Neural crest cell (in vitro differentiated cells): ENCODE measurements around the gene CLRN1. TPM values are rescaled to one million over a fixed set of nuclear protein-coding genes. Genes with fewer than 3 reads are reported as not detected.

Experiments used
- DNase-seq: peaks from one replicate; pipeline ENCODE4 v3.0.0; 2021; ENCODE audit warnings: low read depth, mixed read lengths, low spot score
- H3K27ac Mint-ChIP-seq: one replicate; pipeline ENCODE4 v1.8.0; 2021; ENCODE audit warnings: mild to moderate bottlenecking, mixed read lengths; ENCODE audit not compliant: unreplicated experiment
- H3K27me3 Mint-ChIP-seq: 2 replicates; pipeline ENCODE4 v1.8.0; 2021; ENCODE audit warnings: low read depth, mild to moderate bottlenecking, mixed read lengths
- H3K36me3 Mint-ChIP-seq: 2 replicates; pipeline ENCODE4 v1.8.0; 2021; ENCODE audit warnings: low read depth, mild to moderate bottlenecking, mixed read lengths
- H3K4me1 Mint-ChIP-seq: 2 replicates; pipeline ENCODE4 v1.8.0; 2021; ENCODE audit warnings: mixed read lengths
- H3K4me3 Mint-ChIP-seq: one replicate; pipeline ENCODE4 v1.8.0; 2021; ENCODE audit warnings: mild to moderate bottlenecking, mixed read lengths
- H3K9me3 Mint-ChIP-seq: 2 replicates; pipeline ENCODE4 v1.8.0; 2021; ENCODE audit warnings: mixed read lengths
- CTCF ChIP-seq: fragments of 200-600 bp; sonication (generic); conservative IDR thresholded peaks from 2 replicates; pipeline ENCODE4 v1.5.0; 2021; ENCODE audit warnings: antibody characterized with exemption, mild to moderate bottlenecking
- total RNA-seq: library from RNA; stranded (reverse); gene quantifications from 2 replicates; pipeline ENCODE4 v1.2.1, GENCODE V29; 2021

CLRN1 gene
- total RNA-seq, 1 donor from 2014 or later, result not detected

DNA sequence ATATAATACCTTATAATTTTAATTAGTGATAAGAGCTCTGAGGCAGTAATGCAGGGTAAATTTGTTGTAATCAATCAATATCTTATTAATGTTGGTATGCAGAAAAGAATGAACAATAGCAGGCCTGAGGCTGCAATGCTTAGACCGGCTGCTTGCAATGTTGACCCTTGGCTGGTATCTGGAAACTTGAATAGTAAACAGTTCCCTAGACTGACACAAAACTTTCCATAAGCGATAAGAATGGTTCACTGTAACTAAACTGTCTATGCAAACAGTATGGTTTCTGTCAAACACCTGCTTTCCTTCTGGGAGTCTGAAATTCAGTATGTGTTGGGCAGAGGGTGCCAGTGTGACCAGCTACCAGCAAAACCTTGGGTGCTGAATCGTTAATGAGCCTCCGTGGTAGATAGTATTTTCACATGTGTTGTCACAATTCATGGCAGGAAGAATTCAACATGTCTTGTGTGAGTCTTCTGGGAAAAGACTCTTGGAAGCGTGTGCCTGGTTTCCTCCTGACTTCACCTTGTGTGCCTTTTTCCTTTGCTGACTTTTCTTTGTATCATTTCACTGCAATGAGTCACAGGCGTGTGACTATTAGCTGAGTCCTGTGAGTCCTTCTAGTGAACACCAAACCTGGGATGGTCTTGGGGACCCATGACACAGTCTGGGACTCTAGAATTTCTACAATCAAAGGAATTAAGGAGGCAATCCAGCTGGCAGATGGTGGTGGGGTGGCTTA is 30.7 kb upstream of the CLRN1 start:
- Mint-ChIP-seq H3K27me3 (no peaks in the 10 kb centered on the region), H3K9me3 (peaks cover 6% of the 10 kb centered on the region), H3K27ac (no peak overlapping the region), H3K4me3 (no peak overlapping the region), H3K36me3 (no peaks in the 10 kb centered on the region), H3K4me1 (peaks cover 4% of the 10 kb centered on the region)
- DNase-seq, result no peak
- no peak for TF ChIP-seq CTCF

- peaks cover 4% of the 10 kb centered on the region for H3K4me1 Mint-ChIP-seq
- H3K9me3 Mint-ChIP-seq, result peaks cover 6% of the 10 kb centered on the region
- TF ChIP-seq CTCF, result no peak
- H3K27ac Mint-ChIP-seq, result no peak overlapping the region
- H3K4me3 Mint-ChIP-seq, result no peak overlapping the region
- no peaks in the 10 kb centered on the region for H3K36me3 Mint-ChIP-seq
- DNase-seq, result no peak
- no peaks in the 10 kb centered on the region for H3K27me3 Mint-ChIP-seq
Measured at GRCh38 chr3:151002003-151002981, 29.8 kb upstream of the CLRN1 start.

DNA sequence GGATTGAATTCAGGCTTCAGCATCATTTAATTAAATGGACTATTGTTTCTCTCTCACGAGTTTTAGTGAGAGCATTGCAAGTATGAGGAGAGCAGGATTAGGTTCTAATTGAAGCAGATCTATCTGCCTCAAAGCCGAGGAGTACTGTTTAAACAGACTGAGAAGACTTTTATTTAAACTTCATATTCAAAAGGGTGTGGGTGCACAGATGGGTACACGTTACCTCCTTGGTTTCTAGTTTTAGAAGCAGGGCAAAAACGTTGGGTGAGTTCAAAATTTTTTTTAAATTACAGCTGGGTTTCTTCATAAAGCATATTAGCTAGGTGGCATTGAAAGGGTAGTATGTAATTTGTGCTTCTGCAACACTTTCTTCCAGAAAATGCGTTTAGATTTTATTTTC is 26.5 kb upstream of the CLRN1 start:
- peaks cover 4% of the 10 kb centered on the region for H3K4me1 Mint-ChIP-seq
- TF ChIP-seq CTCF, result no peak
- H3K36me3 Mint-ChIP-seq, result no peaks in the 10 kb centered on the region
- H3K27me3 Mint-ChIP-seq, result no peaks in the 10 kb centered on the region
- DNase-seq, result no peak
- no peak overlapping the region for H3K27ac Mint-ChIP-seq
- no peak overlapping the region for H3K4me3 Mint-ChIP-seq
- peaks cover 4% of the 10 kb centered on the region for H3K9me3 Mint-ChIP-seq

- TF ChIP-seq CTCF, result no peak
- peaks cover under 1% of the 10 kb centered on the region for H3K27me3 Mint-ChIP-seq
- H3K4me1 Mint-ChIP-seq, result peaks cover 4% of the 10 kb centered on the region
- H3K4me3 Mint-ChIP-seq, result no peak overlapping the region
- H3K36me3 Mint-ChIP-seq, result no peaks in the 10 kb centered on the region
- no peak overlapping the region for H3K27ac Mint-ChIP-seq
- peaks cover 12% of the 10 kb centered on the region for H3K9me3 Mint-ChIP-seq
- no peak for DNase-seq
Measured at GRCh38 chr3:150996731-150997130, 24.2 kb upstream of the CLRN1 start.

GRCh38 chr3:150995510-150995909 is 23.0 kb upstream of the CLRN1 start:
- Mint-ChIP-seq H3K36me3 (no peaks in the 10 kb centered on the region), H3K9me3 (peaks cover 10% of the 10 kb centered on the region), H3K27ac (no peak overlapping the region), H3K27me3 (peaks cover 3% of the 10 kb centered on the region), H3K4me3 (no peak overlapping the region), H3K4me1 (no peaks in the 10 kb centered on the region)
- no peak for TF ChIP-seq CTCF
- no peak for DNase-seq
